ENCODE results near the gene RERGL. TPM values are rescaled to one million over a fixed set of nuclear protein-coding genes. Genes with fewer than 3 reads are reported as not detected.

The RERGL gene
- total RNA-seq, result not detected in 2 replicates

DNA sequence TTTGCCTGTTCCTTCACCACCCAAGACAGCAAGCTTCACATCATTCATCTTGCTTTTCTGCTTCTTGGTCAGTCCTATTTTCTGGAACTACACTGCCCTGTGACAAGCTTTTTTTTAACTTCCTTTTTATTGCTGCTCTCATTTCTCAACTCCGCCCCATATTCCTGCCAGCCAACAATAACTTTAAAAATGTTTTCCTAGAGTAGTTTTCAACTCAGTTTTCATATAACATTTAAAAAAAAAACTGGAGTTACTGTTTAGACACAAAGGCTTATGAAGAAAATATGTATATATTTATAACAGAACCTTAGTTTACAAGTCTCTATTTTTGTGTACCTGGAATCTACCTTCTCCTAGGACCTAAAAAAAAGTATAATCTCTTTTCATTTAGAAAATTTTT, at the start of gene RERGL:
Gene RERGL (minus strand): TSS at position 101 of the 400 bp plus-strand sequence. CDS start 53 bp downstream, at position 48.

Other genes with a start within 250 kb of the RERGL start
- gene PIK3C2G, start 171.3 kb upstream of the RERGL start, total RNA-seq, result not detected in 2 replicates